Activated naive CD8-positive, alpha-beta T cell (primary cell): Measurements from ENCODE around the gene CSMD2.

ENCODE experiments used
- H3K27ac Mint-ChIP-seq: one replicate; pipeline ENCODE4 v1.8.0; 2021; ENCODE audit warnings: mixed read lengths
- H3K27me3 Mint-ChIP-seq: one replicate; pipeline ENCODE4 v1.8.0; 2021; ENCODE audit warnings: mixed read lengths
- H3K36me3 Mint-ChIP-seq: one replicate; pipeline ENCODE4 v1.8.0; 2021; ENCODE audit warnings: mixed read lengths
- H3K4me1 Mint-ChIP-seq: one replicate; pipeline ENCODE4 v1.8.0; 2021; ENCODE audit warnings: low read depth, mixed read lengths
- H3K4me3 Mint-ChIP-seq: one replicate; pipeline ENCODE4 v1.8.0; 2021; ENCODE audit warnings: mild to moderate bottlenecking, mixed read lengths
- H3K9me3 Mint-ChIP-seq: one replicate; pipeline ENCODE4 v1.8.0; 2021; ENCODE audit warnings: low read depth, mixed read lengths

Gene CSMD2

GRCh38 chr1:33860671-33861070 is 304.4 kb downstream of the CSMD2 start:
- no peak overlapping the region for H3K27ac Mint-ChIP-seq
- no peaks in the 10 kb centered on the region for H3K36me3 Mint-ChIP-seq
- H3K4me3 Mint-ChIP-seq: no peak overlapping the region
- no peaks in the 10 kb centered on the region for H3K4me1 Mint-ChIP-seq
- H3K9me3 Mint-ChIP-seq: no peaks in the 10 kb centered on the region
- peaks cover 13% of the 10 kb centered on the region for H3K27me3 Mint-ChIP-seq

- Mint-ChIP-seq H3K4me3 (no peak overlapping the region), H3K27ac (no peak overlapping the region), H3K4me1 (no peaks in the 10 kb centered on the region), H3K27me3 (peaks cover 11% of the 10 kb centered on the region), H3K36me3 (no peaks in the 10 kb centered on the region), H3K9me3 (no peaks in the 10 kb centered on the region)
These were observed 310.9 kb downstream of the CSMD2 start for GRCh38 chr1:33854091-33854490.

GRCh38 chr1:33853431-33853830 is 311.6 kb downstream of the CSMD2 start:
- peaks cover 11% of the 10 kb centered on the region for H3K27me3 Mint-ChIP-seq
- no peak overlapping the region for H3K27ac Mint-ChIP-seq
- no peak overlapping the region for H3K4me3 Mint-ChIP-seq
- H3K9me3 Mint-ChIP-seq: no peaks in the 10 kb centered on the region
- H3K36me3 Mint-ChIP-seq: no peaks in the 10 kb centered on the region
- H3K4me1 Mint-ChIP-seq: no peaks in the 10 kb centered on the region

- H3K9me3 Mint-ChIP-seq: no peaks in the 10 kb centered on the region
- no peak overlapping the region for H3K4me3 Mint-ChIP-seq
- no peaks in the 10 kb centered on the region for H3K36me3 Mint-ChIP-seq
- H3K4me1 Mint-ChIP-seq: no peaks in the 10 kb centered on the region
- H3K27ac Mint-ChIP-seq: no peak overlapping the region
- H3K27me3 Mint-ChIP-seq: peaks cover 9% of the 10 kb centered on the region
These were observed 312.3 kb downstream of the CSMD2 start for GRCh38 chr1:33852711-33853110.

- no peaks in the 10 kb centered on the region for H3K4me1 Mint-ChIP-seq
- H3K36me3 Mint-ChIP-seq: no peaks in the 10 kb centered on the region
- peaks cover 7% of the 10 kb centered on the region for H3K27me3 Mint-ChIP-seq
- no peak overlapping the region for H3K27ac Mint-ChIP-seq
- no peak overlapping the region for H3K4me3 Mint-ChIP-seq
- H3K9me3 Mint-ChIP-seq: no peaks in the 10 kb centered on the region
These were observed 314.5 kb downstream of the CSMD2 start for GRCh38 chr1:33850481-33850880.

- Mint-ChIP-seq H3K9me3 (no peaks in the 10 kb centered on the region), H3K27me3 (peaks cover 7% of the 10 kb centered on the region), H3K4me3 (no peak overlapping the region), H3K36me3 (no peaks in the 10 kb centered on the region), H3K27ac (no peak overlapping the region), H3K4me1 (no peaks in the 10 kb centered on the region)
These were observed 315.8 kb downstream of the CSMD2 start for GRCh38 chr1:33849211-33849610.

GRCh38 chr1:33848205-33848937 is 316.7 kb downstream of the CSMD2 start:
- Mint-ChIP-seq H3K27ac (no peak overlapping the region), H3K4me1 (no peaks in the 10 kb centered on the region), H3K27me3 (peaks cover 6% of the 10 kb centered on the region), H3K4me3 (no peak overlapping the region), H3K9me3 (no peaks in the 10 kb centered on the region), H3K36me3 (no peaks in the 10 kb centered on the region)

GRCh38 chr1:33846861-33847260 is 318.2 kb downstream of the CSMD2 start:
- Mint-ChIP-seq H3K27ac (no peak overlapping the region), H3K4me1 (no peaks in the 10 kb centered on the region), H3K27me3 (peaks cover 3% of the 10 kb centered on the region), H3K4me3 (no peak overlapping the region), H3K9me3 (no peaks in the 10 kb centered on the region), H3K36me3 (no peaks in the 10 kb centered on the region)

- H3K9me3 Mint-ChIP-seq: no peaks in the 10 kb centered on the region
- peaks cover 1% of the 10 kb centered on the region for H3K27me3 Mint-ChIP-seq
- H3K27ac Mint-ChIP-seq: no peak overlapping the region
- H3K4me3 Mint-ChIP-seq: no peak overlapping the region
- no peaks in the 10 kb centered on the region for H3K36me3 Mint-ChIP-seq
- H3K4me1 Mint-ChIP-seq: no peaks in the 10 kb centered on the region
These were observed 320.9 kb downstream of the CSMD2 start for GRCh38 chr1:33844166-33844565.

- H3K4me1 Mint-ChIP-seq: no peaks in the 10 kb centered on the region
- no peaks in the 10 kb centered on the region for H3K9me3 Mint-ChIP-seq
- no peaks in the 10 kb centered on the region for H3K36me3 Mint-ChIP-seq
- H3K27ac Mint-ChIP-seq: no peak overlapping the region
- H3K4me3 Mint-ChIP-seq: no peak overlapping the region
- H3K27me3 Mint-ChIP-seq: peaks cover 3% of the 10 kb centered on the region
These were observed 322.7 kb downstream of the CSMD2 start for GRCh38 chr1:33842348-33842747.

- Mint-ChIP-seq H3K4me3 (no peak overlapping the region), H3K4me1 (no peaks in the 10 kb centered on the region), H3K36me3 (no peaks in the 10 kb centered on the region), H3K27me3 (peaks cover 3% of the 10 kb centered on the region), H3K27ac (no peak overlapping the region), H3K9me3 (peaks cover 4% of the 10 kb centered on the region)
These were observed 323.5 kb downstream of the CSMD2 start for GRCh38 chr1:33841494-33841893.

- no peaks in the 10 kb centered on the region for H3K4me1 Mint-ChIP-seq
- H3K27me3 Mint-ChIP-seq: peaks cover 3% of the 10 kb centered on the region
- no peak overlapping the region for H3K4me3 Mint-ChIP-seq
- peaks cover 4% of the 10 kb centered on the region for H3K9me3 Mint-ChIP-seq
- H3K36me3 Mint-ChIP-seq: no peaks in the 10 kb centered on the region
- no peak overlapping the region for H3K27ac Mint-ChIP-seq
These were observed 327.4 kb downstream of the CSMD2 start for GRCh38 chr1:33837635-33838034.

GRCh38 chr1:33836911-33837310 is 328.1 kb downstream of the CSMD2 start:
- H3K27me3 Mint-ChIP-seq: peaks cover 2% of the 10 kb centered on the region
- no peak overlapping the region for H3K27ac Mint-ChIP-seq
- no peaks in the 10 kb centered on the region for H3K36me3 Mint-ChIP-seq
- H3K9me3 Mint-ChIP-seq: peaks cover 4% of the 10 kb centered on the region
- H3K4me3 Mint-ChIP-seq: no peak overlapping the region
- no peaks in the 10 kb centered on the region for H3K4me1 Mint-ChIP-seq

GRCh38 chr1:33828654-33829053 is 336.4 kb downstream of the CSMD2 start:
- H3K27ac Mint-ChIP-seq: no peak overlapping the region
- no peaks in the 10 kb centered on the region for H3K9me3 Mint-ChIP-seq
- no peak overlapping the region for H3K4me3 Mint-ChIP-seq
- H3K36me3 Mint-ChIP-seq: no peaks in the 10 kb centered on the region
- no peaks in the 10 kb centered on the region for H3K4me1 Mint-ChIP-seq
- peaks cover 9% of the 10 kb centered on the region for H3K27me3 Mint-ChIP-seq

GRCh38 chr1:33828059-33828458 is 337.0 kb downstream of the CSMD2 start:
- Mint-ChIP-seq H3K4me3 (no peak overlapping the region), H3K27ac (no peak overlapping the region), H3K27me3 (peaks cover 9% of the 10 kb centered on the region), H3K4me1 (no peaks in the 10 kb centered on the region), H3K9me3 (no peaks in the 10 kb centered on the region), H3K36me3 (no peaks in the 10 kb centered on the region)

GRCh38 chr1:33826711-33827110 is 338.3 kb downstream of the CSMD2 start:
- peaks cover 11% of the 10 kb centered on the region for H3K27me3 Mint-ChIP-seq
- no peak overlapping the region for H3K27ac Mint-ChIP-seq
- no peak overlapping the region for H3K4me3 Mint-ChIP-seq
- no peaks in the 10 kb centered on the region for H3K36me3 Mint-ChIP-seq
- H3K4me1 Mint-ChIP-seq: no peaks in the 10 kb centered on the region
- H3K9me3 Mint-ChIP-seq: no peaks in the 10 kb centered on the region
